H1 (cell line): Measurements from ENCODE around the gene SLC22A23. TPM values are rescaled to one million over a fixed set of nuclear protein-coding genes. Genes with fewer than 3 reads are reported as not detected.

Experiments
- CTCF ChIA-PET: fragments of 300-600 bp; sonication (Branson Sonifier 250); formaldehyde crosslinking; loops from one replicate; lab custom pipeline; 2021; ENCODE audit not compliant: partially characterized antibody; lab: Charles Lee
- POLR2A ChIA-PET: fragments of 300-600 bp; sonication (Branson Sonifier 250); formaldehyde crosslinking; loops from one replicate; lab custom pipeline; 2021; ENCODE audit warnings: inconsistent platforms; ENCODE audit not compliant: partially characterized antibody; lab: Charles Lee
- DNase-seq, 2 experiments: peaks; one replicate each; pipeline versions ENCODE4 v3.0.0 to v3.0.0-alpha.2; 2010 to 2022; ENCODE audit warnings: low spot score in 2 of 2, low read depth in 1 of 2, mixed read lengths in 1 of 2
- FAIRE-seq: peaks from 2 replicates; lab custom pipeline; 2011; peaks lifted over from hg19 to GRCh38; lab: Jason Lieb, UNC
- H2AFZ ChIP-seq: 2 replicates; pipeline ENCODE4 v1.8.1; 2012; ENCODE audit warnings: low read length, inconsistent platforms
- H2AK5ac ChIP-seq: 2 replicates; pipeline ENCODE4 v1.6.1; 2013; ENCODE audit warnings: low read depth, low read length
- H2BK120ac ChIP-seq: replicated peaks from 2 replicates; pipeline ENCODE3; 2013; ENCODE audit warnings: low read depth, low read length, inconsistent platforms
- H2BK12ac ChIP-seq: 2 replicates; pipeline ENCODE4 v1.6.1; 2013; ENCODE audit warnings: low read depth, low read length
- H2BK15ac ChIP-seq: 2 replicates; pipeline ENCODE4 v1.6.1; 2013; ENCODE audit warnings: low read length
- H2BK20ac ChIP-seq: 2 replicates; pipeline ENCODE4 v1.6.1; 2013; ENCODE audit warnings: low read length
- H2BK5ac ChIP-seq: 2 replicates; pipeline ENCODE4 v1.6.1; 2013; ENCODE audit warnings: low read depth, low read length
- H3K14ac ChIP-seq: 2 replicates; pipeline ENCODE4 v1.6.1; 2013; ENCODE audit warnings: inconsistent platforms; ENCODE audit not compliant: insufficient read length
- H3K18ac ChIP-seq: 2 replicates; pipeline ENCODE4 v1.6.1; 2013; ENCODE audit warnings: low read length; ENCODE audit errors: extremely low read depth
- H3K23ac ChIP-seq: 2 replicates; pipeline ENCODE4 v1.6.1; 2013; ENCODE audit warnings: inconsistent platforms; ENCODE audit not compliant: insufficient read length
- H3K23me2 ChIP-seq: 2 replicates; pipeline ENCODE4 v1.6.1; 2013; ENCODE audit warnings: low read depth, low read length
- H3K27ac ChIP-seq: 2 replicates; pipeline ENCODE4 v1.6.1; 2011; ENCODE audit warnings: low read depth, low read length, inconsistent platforms
- H3K27me3 ChIP-seq, 4 experiments: replicated peaks in 1 of 4; 1 replicate in 1 of 4; 2 replicates in 3 of 4; pipeline versions ENCODE4 v1.6.1 to v1.8.1; 2011 to 2013; ENCODE audit warnings: low read length in 3 of 4, mild to moderate bottlenecking in 3 of 4, inconsistent platforms in 2 of 4, mixed read lengths in 2 of 4, moderate library complexity in 1 of 4; ENCODE audit not compliant: control insufficient read depth in 3 of 4, insufficient read depth in 3 of 4; ENCODE audit errors: extremely low read depth in 1 of 4
- H3K36me3 ChIP-seq, 4 experiments: 2 replicates each; pipeline versions ENCODE4 v1.6.1 to v1.8.1; 2011 to 2013; ENCODE audit warnings: mild to moderate bottlenecking in 4 of 4, low read length in 3 of 4, moderate library complexity in 2 of 4, control low read depth in 1 of 4, inconsistent platforms in 1 of 4; ENCODE audit not compliant: insufficient read depth in 4 of 4, control insufficient read depth in 2 of 4
- H3K4ac ChIP-seq: replicated peaks from 2 replicates; pipeline ENCODE3; 2013; ENCODE audit warnings: low read length, low read depth, mixed read lengths, inconsistent platforms; ENCODE audit not compliant: insufficient read length
- H3K4me1 ChIP-seq, 4 experiments: replicated peaks in 1 of 4; 1 replicate in 1 of 4; 2 replicates in 3 of 4; pipeline versions ENCODE4 v1.6.1 to v1.8.1; 2011 to 2013; ENCODE audit warnings: low read length in 3 of 4, inconsistent platforms in 2 of 4, mixed read lengths in 1 of 4; ENCODE audit not compliant: insufficient read depth in 4 of 4, control insufficient read depth in 3 of 4
- H3K4me2 ChIP-seq, 2 experiments: 2 replicates each; pipeline versions ENCODE4 v1.6.1 to v1.8.1; 2011 to 2013; ENCODE audit warnings: low read depth in 2 of 2, low read length in 2 of 2, control low read depth in 1 of 2, inconsistent platforms in 1 of 2, mild to moderate bottlenecking in 1 of 2; ENCODE audit not compliant: insufficient read depth in 1 of 2
- H3K4me3 ChIP-seq, 4 experiments: fragments of 200-600, 300-600 bp in 1 of 4; sonication (generic), shearing (Covaris generic), sonication (Bioruptor Twin) in 1 of 4; 2 replicates each; pipeline versions ENCODE4 v1.5.1 to v1.8.1; 2011 to 2016; ENCODE audit warnings: low read length in 4 of 4, low read depth in 3 of 4, control low read depth in 2 of 4, inconsistent platforms in 2 of 4, mild to moderate bottlenecking in 2 of 4, mixed read lengths in 1 of 4, moderate library complexity in 1 of 4; ENCODE audit not compliant: insufficient read depth in 2 of 4; ENCODE audit errors: extremely low read depth in 1 of 4
- H3K56ac ChIP-seq: replicated peaks from 2 replicates; pipeline ENCODE3; 2013; ENCODE audit warnings: low read depth, mild to moderate bottlenecking, mixed read lengths, low read length, inconsistent platforms; ENCODE audit not compliant: insufficient read length
- H3K79me1 ChIP-seq: 2 replicates; pipeline ENCODE4 v1.6.1; 2013; ENCODE audit warnings: low read depth, low read length, control low read depth
- H3K79me2 ChIP-seq, 2 experiments: 2 replicates each; pipeline versions ENCODE4 v1.6.1 to v1.8.1; 2012 to 2013; ENCODE audit warnings: low read length in 2 of 2, mild to moderate bottlenecking in 2 of 2, inconsistent platforms in 1 of 2; ENCODE audit not compliant: insufficient read depth in 2 of 2, control insufficient read depth in 1 of 2
- H3K9ac ChIP-seq, 4 experiments: replicated peaks in 1 of 4; 1 replicate in 1 of 4; 2 replicates in 3 of 4; pipeline versions ENCODE4 v1.6.1 to v1.8.1; 2011 to 2013; ENCODE audit warnings: low read depth in 3 of 4, low read length in 3 of 4, control low read depth in 2 of 4, mild to moderate bottlenecking in 2 of 4, moderate library complexity in 2 of 4, inconsistent platforms in 1 of 4; ENCODE audit errors: extremely low read depth in 1 of 4
- H3K9me3 ChIP-seq, 2 experiments: 2 replicates each; pipeline versions ENCODE4 v1.6.1 to v1.8.1; 2012 to 2013; ENCODE audit warnings: mild to moderate bottlenecking in 2 of 2, moderate library complexity in 2 of 2, control low read depth in 1 of 2, inconsistent platforms in 1 of 2, low read depth in 1 of 2, low read length in 1 of 2, mixed read lengths in 1 of 2; ENCODE audit not compliant: insufficient read depth in 2 of 2
- H4K20me1 ChIP-seq, 2 experiments: replicated peaks in 1 of 2; 2 replicates each; pipeline versions ENCODE3 to v1.8.1; 2011 to 2013; ENCODE audit warnings: inconsistent platforms in 2 of 2, low read length in 2 of 2, mild to moderate bottlenecking in 1 of 2; ENCODE audit not compliant: insufficient read depth in 2 of 2, control insufficient read depth in 1 of 2
- H4K5ac ChIP-seq: 2 replicates; pipeline ENCODE4 v1.6.1; 2013; ENCODE audit warnings: low read length, low read depth, mixed read lengths, inconsistent platforms; ENCODE audit not compliant: insufficient read length
- H4K8ac ChIP-seq: 2 replicates; pipeline ENCODE4 v1.8.0; 2013; ENCODE audit warnings: mild to moderate bottlenecking, moderate library complexity, low read length, inconsistent platforms; ENCODE audit not compliant: insufficient read depth; ENCODE audit errors: extremely low read depth
- H4K91ac ChIP-seq: replicated peaks from 2 replicates; pipeline ENCODE3; 2013; ENCODE audit warnings: low read length, mixed read lengths, inconsistent platforms; ENCODE audit not compliant: insufficient read length
- ASH2L ChIP-seq: fragments of 200-600, 300-600 bp; sonication (generic); IDR thresholded peaks from one replicate; pipeline ENCODE4 v1.7.1; 2017; ENCODE audit warnings: low read length
- ATF2 ChIP-seq: IDR thresholded peaks from 2 replicates; pipeline ENCODE4 v1.6.1; 2012; ENCODE audit warnings: low read length, inconsistent platforms
- BACH1 ChIP-seq: IDR thresholded peaks from 2 replicates; pipeline ENCODE4 v1.6.1; 2012; ENCODE audit warnings: low read length, improper control_type of control experiment
- CBX5 ChIP-seq: fragments of 300-800, 300-1000 bp; sonication (generic); IDR thresholded peaks from 2 replicates; pipeline ENCODE4 v1.7.1; 2016; ENCODE audit warnings: antibody characterized with exemption, low read length, low read depth
- CEBPB ChIP-seq: IDR thresholded peaks from 2 replicates; pipeline ENCODE4 v1.6.1; 2012; ENCODE audit warnings: low read depth, low read length
- JUN ChIP-seq: IDR thresholded peaks from 2 replicates; pipeline ENCODE4 v1.6.1; 2011; ENCODE audit warnings: low read depth, mild to moderate bottlenecking, improper control_type of control experiment, low read length
- NANOG ChIP-seq: IDR thresholded peaks from 2 replicates; pipeline ENCODE4 v1.6.1; 2011; ENCODE audit warnings: low read length, low read depth, mild to moderate bottlenecking, inconsistent platforms; ENCODE audit not compliant: insufficient read depth, poor library complexity, severe bottlenecking
- NRF1 ChIP-seq: IDR thresholded peaks from 2 replicates; pipeline ENCODE4 v1.6.1; 2011; ENCODE audit warnings: mild to moderate bottlenecking, low read depth, low read length, improper control_type of control experiment
- PHF8 ChIP-seq: fragments of 200-600 bp; sonication (generic); conservative IDR thresholded peaks from 2 replicates; pipeline ENCODE4 v1.7.1; 2012; ENCODE audit warnings: low read depth, mild to moderate bottlenecking, inconsistent platforms, low read length, moderate library complexity
- SIX5 ChIP-seq: IDR thresholded peaks from 2 replicates; pipeline ENCODE4 v1.6.1; 2011; ENCODE audit warnings: mild to moderate bottlenecking, low read depth, low read length
- SUZ12 ChIP-seq: fragments of 200-600 bp; sonication (generic); IDR thresholded peaks from 2 replicates; pipeline ENCODE4 v1.6.1; 2012; ENCODE audit warnings: mild to moderate bottlenecking, inconsistent platforms, low read length, moderate library complexity, mixed read lengths
- TAF1 ChIP-seq: IDR thresholded peaks from 2 replicates; pipeline ENCODE4 v1.6.1; 2011; ENCODE audit warnings: mild to moderate bottlenecking, low read depth, low read length
- TAF7 ChIP-seq: optimal IDR thresholded peaks from 2 replicates; pipeline ENCODE3; 2011; ENCODE audit warnings: low read depth, mild to moderate bottlenecking, inconsistent platforms, low read length, moderate library complexity, borderline replicate concordance
- WGBS, 2 experiments: shearing (Covaris generic) in 1 of 2; methylation state at CpG; one replicate each; pipeline versions ENCODE4 v1.1.6 to v1.1.7; 2013 to 2015; ENCODE audit warnings: low lambda C conversion rate in 2 of 2, mixed read lengths in 2 of 2, inconsistent platforms in 1 of 2, low coverage in 1 of 2, missing lambda C conversion rate in 1 of 2; ENCODE audit not compliant: insufficient replicate concordance in 2 of 2, insufficient coverage in 1 of 2, insufficient read length in 1 of 2; ENCODE audit errors: extremely low coverage in 1 of 2, missing lambda C conversion rate in 1 of 2; 5-methylcytosine and 5-hydroxymethylcytosine counted together
- polyA plus RNA-seq, 7 experiments: library from polyadenylated mRNA; depleted of rRNA in 3 of 7; stranded (reverse) in 5 of 7; unstranded in 2 of 7; fragments of >200 nt in 5 of 7; fragments of 200-250 nt in 2 of 7; gene quantifications; 1 replicate in 5 of 7; 2 replicates in 1 of 7; 4 replicates in 1 of 7; pipeline versions ENCODE4 v1.2.1 to v1.2.3, GENCODE V29; 2011 to 2013; ENCODE audit warnings: missing spikeins in 2 of 7, mixed read lengths in 2 of 7
- total RNA-seq: library from RNA; stranded (reverse); fragmentation: NEBNext Ultra II Directional; extraction: Animal tissue kit (Norgen Biotek cat#: 25700); gene quantifications from 2 replicates; pipeline ENCODE4 v1.2.1, GENCODE V29; 2021

SLC22A23 gene
- total and polyA plus RNA-seq, 2 of the 8 experiments (the other 6 are each of a cell fraction or from before 2014, with no cell fraction given), result 9.9 to 38.4 TPM

- H2BK15ac ChIP-seq, result no peak overlapping the region
- POLR2A ChIA-PET, result no interaction called here
- H3K27me3 ChIP-seq, result no peaks in the 10 kb centered on the region
- no peak overlapping the region for H3K23ac ChIP-seq
- no peak for DNase-seq
- H4K8ac ChIP-seq, result no peak overlapping the region
- no peak overlapping the region for H4K5ac ChIP-seq
- peaks cover 0 to 33% of the 10 kb centered on the region in 2 experiments; a peak in 2 of 4 replicates for H3K79me2 ChIP-seq
- no peak overlapping the region for H2BK5ac ChIP-seq
- H4K20me1 ChIP-seq, result no peaks in the 10 kb centered on the region
- no peaks in the 10 kb centered on the region for H3K9me3 ChIP-seq
- no peak overlapping the region for H3K4ac ChIP-seq
- peaks cover 7% of the 10 kb centered on the region; the same call in 1 of the 2 replicates for H3K79me1 ChIP-seq
- H2BK12ac ChIP-seq, result no peak overlapping the region
- H2BK120ac ChIP-seq, result no peak overlapping the region
- no peak overlapping the region for H3K14ac ChIP-seq
- H3K9ac ChIP-seq, result no peak overlapping the region
- peaks cover 2% of the 10 kb centered on the region; the same call in 1 of the 2 replicates for H3K23me2 ChIP-seq
- FAIRE-seq, result no peak
- WGBS, 2 experiments, result 76% methylated on average over 9 of the region's 9 CpGs; no CpG with 5 or more reads in 1 of the 2 experiments
- no peak overlapping the region for H3K27ac ChIP-seq
- no peak overlapping the region for H2BK20ac ChIP-seq
- peaks cover 2 to 20% (median 8%) of the 10 kb centered on the region in 4 experiments for H3K4me1 ChIP-seq
- H3K4me3 ChIP-seq, result no peak overlapping the region
- H3K18ac ChIP-seq, result no peak overlapping the region
- H4K91ac ChIP-seq, result no peak overlapping the region
- H2AK5ac ChIP-seq, result no peak overlapping the region
- H3K36me3 ChIP-seq, result no peaks in the 10 kb centered on the region
- no peak overlapping the region for H3K4me2 ChIP-seq
- CTCF ChIA-PET, result no interaction called here
- H3K56ac ChIP-seq, result no peak overlapping the region
- H2AFZ ChIP-seq, result no peak overlapping the region
- TF ChIP-seq NRF1 (no peak), CBX5 (no peak), NANOG (no peak), BACH1 (no peak), SUZ12 (no peak), CEBPB (no peak), ATF2 (no peak), JUN (no peak), SIX5 (no peak), ASH2L (no peak), TAF1 (no peak), TAF7 (no peak), PHF8 (no peak)
These were observed 50.5 kb downstream of the SLC22A23 start for GRCh38 chr6:3406362-3406821.
